ENCODE measurements around the gene WDR4.
"Not testable (repeated sequence)": the region's sequence is repeated elsewhere in the genome, so short reads cannot be mapped to it uniquely, and the experiment has no call there.

WDR4 gene

DNA sequence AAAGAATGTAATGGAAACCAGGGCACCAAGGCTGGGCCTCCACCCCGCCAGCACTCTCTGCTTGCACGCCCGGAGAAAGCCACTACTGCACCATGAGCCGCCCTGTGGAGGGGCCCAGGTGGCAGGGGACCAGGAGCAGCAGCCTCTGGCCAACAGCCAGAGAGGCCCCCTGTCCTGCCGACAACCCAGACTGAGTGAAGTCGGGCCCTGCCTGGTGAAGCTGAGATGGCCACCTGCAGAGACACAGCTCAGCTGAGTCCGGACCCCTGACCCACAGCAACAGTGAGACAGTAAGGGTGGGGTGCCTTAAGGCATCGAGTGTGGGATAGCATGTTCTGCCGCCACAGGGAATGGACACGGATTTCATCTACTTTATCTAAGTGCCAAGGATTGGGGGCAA, 28.9 kb downstream of the WDR4 start:
- no peak for TF ChIP-seq CTCF (IDR thresholded peaks at IDR 0.05; ENCODE audit: low read depth, low read length)
- no peak overlapping the region for H3K4me3 ChIP-seq (ENCODE audit: low read depth, low read length)
- no peak overlapping the region for H3K27ac ChIP-seq
- H3K27me3 ChIP-seq (ENCODE audit: insufficient read depth, low read depth, severe bottlenecking): no peaks in the 10 kb centered on the region
- H3K36me3 ChIP-seq: peaks cover 86% of the 10 kb centered on the region
- no peaks in the 10 kb centered on the region for H3K9me3 ChIP-seq (ENCODE audit: severe bottlenecking)
- no peak for DNase-seq

GRCh38 chr21:42849759-42850412, 29.5 kb downstream of the WDR4 start:
- no peak for DNase-seq
- peaks cover 86% of the 10 kb centered on the region for H3K36me3 ChIP-seq
- no peaks in the 10 kb centered on the region for H3K27me3 ChIP-seq (ENCODE audit: insufficient read depth, low read depth, severe bottlenecking)
- H3K9me3 ChIP-seq (ENCODE audit: severe bottlenecking): no peaks in the 10 kb centered on the region
- no peak overlapping the region for H3K27ac ChIP-seq
- no peak for TF ChIP-seq CTCF (IDR thresholded peaks at IDR 0.05; ENCODE audit: low read depth, low read length)
- H3K4me3 ChIP-seq (ENCODE audit: low read depth, low read length): no peak overlapping the region

GRCh38 chr21:42848932-42849758, 30.2 kb downstream of the WDR4 start:
- Histone ChIP-seq H3K9me3 (ENCODE audit: severe bottlenecking) (no peaks in the 10 kb centered on the region), H3K27ac (no peak overlapping the region), H3K4me3 (ENCODE audit: low read depth, low read length) (no peak overlapping the region), H3K36me3 (peaks cover 86% of the 10 kb centered on the region), H3K27me3 (ENCODE audit: insufficient read depth, low read depth, severe bottlenecking) (no peaks in the 10 kb centered on the region)
- no peak for DNase-seq
- TF ChIP-seq CTCF (IDR thresholded peaks at IDR 0.05; ENCODE audit: low read depth, low read length): no peak

DNA sequence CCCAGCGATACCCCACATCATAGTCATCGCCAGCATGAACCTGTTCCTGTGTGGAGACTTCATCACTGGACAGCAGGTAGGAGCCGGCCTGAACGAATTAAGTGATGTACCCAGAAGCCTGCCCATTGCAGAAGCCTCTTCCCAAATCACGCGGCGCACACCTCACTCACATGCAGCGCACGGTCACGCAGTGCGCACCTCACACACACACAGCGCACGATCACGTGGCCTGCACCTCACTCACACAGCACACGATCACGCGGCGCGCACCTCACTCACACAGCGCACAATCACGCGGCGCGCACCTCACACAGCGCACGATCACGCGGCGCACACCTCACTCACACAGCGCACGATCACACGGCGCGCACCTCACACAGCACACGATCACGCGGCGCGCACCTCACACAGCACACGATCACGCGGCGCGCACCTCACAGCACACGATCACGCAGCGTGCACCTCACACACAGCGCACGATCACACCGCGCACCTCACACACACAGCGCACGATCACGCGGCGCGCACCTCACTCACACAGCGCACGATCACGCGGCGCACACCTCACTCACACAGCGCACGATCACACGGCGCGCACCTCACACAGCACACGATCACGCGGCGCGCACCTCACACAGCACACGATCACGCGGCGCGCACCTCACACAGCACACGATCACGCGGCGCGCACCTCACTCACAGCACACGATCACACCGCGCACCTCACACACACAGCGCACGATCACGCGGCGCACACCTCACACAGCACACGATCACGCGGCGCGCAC, 31.0 kb downstream of the WDR4 start:
- not testable (repeated sequence) for H3K27me3 ChIP-seq (ENCODE audit: insufficient read depth, low read depth, severe bottlenecking); H3K9me3 ChIP-seq (ENCODE audit: severe bottlenecking); H3K4me3 ChIP-seq (ENCODE audit: low read depth, low read length); DNase-seq; H3K27ac ChIP-seq
- peaks cover 84% of the 10 kb centered on the region for H3K36me3 ChIP-seq

DNA sequence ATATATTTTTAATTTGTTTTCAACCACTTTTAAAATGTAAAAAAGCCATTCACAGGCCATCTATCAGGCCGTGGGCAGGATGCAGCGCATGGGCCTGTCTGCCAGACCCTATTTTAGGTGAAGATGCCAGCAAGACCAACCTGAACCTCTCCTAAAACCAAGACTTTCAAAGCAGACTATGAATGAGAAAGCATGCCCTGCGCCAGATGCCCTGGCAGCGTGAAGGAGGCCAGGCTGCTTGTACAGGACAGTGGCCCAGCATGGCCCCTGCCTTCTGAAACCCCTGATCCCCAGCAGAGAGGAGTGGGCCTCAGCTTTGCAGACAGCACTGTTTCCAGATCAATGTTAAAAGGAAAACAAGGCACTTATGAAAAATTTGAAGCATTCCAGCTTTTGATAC, 31.6 kb downstream of the WDR4 start:
- no peaks in the 10 kb centered on the region for H3K27me3 ChIP-seq (ENCODE audit: insufficient read depth, low read depth, severe bottlenecking)
- peaks cover 83% of the 10 kb centered on the region for H3K36me3 ChIP-seq
- DNase-seq: no peak
- H3K27ac ChIP-seq: no peak overlapping the region
- no peaks in the 10 kb centered on the region for H3K9me3 ChIP-seq (ENCODE audit: severe bottlenecking)
- no peak overlapping the region for H3K4me3 ChIP-seq (ENCODE audit: low read depth, low read length)
- no peak for TF ChIP-seq CTCF (IDR thresholded peaks at IDR 0.05; ENCODE audit: low read depth, low read length)

All from WERI-Rb-1 (cell line).